K562 (cell line): ENCODE measurements around the gene DUSP9. TPM values are rescaled to one million over a fixed set of nuclear protein-coding genes. Genes with fewer than 3 reads are reported as not detected.

Experiments
- EHMT2 ChIP-seq: fragments of 450-650 bp; IDR thresholded peaks from 2 replicates; pipeline ENCODE4 v1.6.1; 2018; ENCODE audit warnings: antibody characterized with exemption
- HMG20B ChIP-seq: fragments of 250-450 bp; sonication (Bioruptor Pico); IDR thresholded peaks from 2 replicates; pipeline ENCODE4 v1.5.0; 2021; ENCODE audit warnings: mild to moderate bottlenecking
- MYC ChIP-seq, 2 experiments: fragments of 250-450 bp in 1 of 2; sonication (Bioruptor Pico) in 1 of 2; IDR thresholded peaks; 2 replicates each; pipeline versions ENCODE4 v1.5.1 to v1.6.1; 2012 to 2021; ENCODE audit warnings: low read depth in 2 of 2, borderline replicate concordance in 1 of 2, improper control_type of control experiment in 1 of 2, low read length in 1 of 2, mild to moderate bottlenecking in 1 of 2, moderate library complexity in 1 of 2
- NFIC ChIP-seq: fragments of 450-650 bp; IDR thresholded peaks from 2 replicates; pipeline ENCODE4 v1.6.1; 2017; ENCODE audit warnings: mild to moderate bottlenecking, inconsistent platforms
- NKRF ChIP-seq: fragments of 450-650 bp; IDR thresholded peaks from 2 replicates; pipeline ENCODE4 v1.6.1; 2016; ENCODE audit warnings: borderline replicate concordance
- PHTF2 ChIP-seq: fragments of 250-450 bp; sonication (Bioruptor Pico); IDR thresholded peaks from 2 replicates; pipeline ENCODE4 v1.5.0; 2021; ENCODE audit warnings: mild to moderate bottlenecking
- SIN3A ChIP-seq, 2 experiments: fragments of 150-350 bp in 1 of 2; IDR thresholded peaks; 2 replicates each; pipeline ENCODE4 v1.6.1; 2011 to 2016; ENCODE audit warnings: borderline replicate concordance in 2 of 2, low read depth in 2 of 2, low read length in 2 of 2, mild to moderate bottlenecking in 2 of 2, moderate library complexity in 2 of 2; ENCODE audit not compliant: control insufficient read depth in 1 of 2
- SMARCB1 ChIP-seq: IDR thresholded peaks from 2 replicates; pipeline ENCODE4 v1.6.1; 2011; ENCODE audit warnings: improper control_type of control experiment, low read depth; ENCODE audit not compliant: insufficient read length
- TSC22D4 ChIP-seq: fragments of 450-650 bp; IDR thresholded peaks from 2 replicates; pipeline ENCODE4 v1.6.1; 2016; ENCODE audit warnings: missing genetic modification characterization, missing biosample characterization, control low read depth
- ZBTB26 ChIP-seq: fragments of 450-650 bp; formaldehyde crosslinking; IDR thresholded peaks from 2 replicates; pipeline ENCODE4 v1.4.0; 2022; ENCODE audit warnings: missing genetic modification characterization
- ZBTB33 ChIP-seq: sonication (generic); formaldehyde crosslinking; IDR thresholded peaks from 2 replicates; pipeline ENCODE4 v1.8.1; 2023; ENCODE audit warnings: mild to moderate bottlenecking, missing genetic modification reagents
- ZNF318 ChIP-seq, 2 experiments: fragments of 450-650 bp; IDR thresholded peaks; 2 replicates each; pipeline ENCODE4 v1.6.1; 2016; ENCODE audit warnings: mild to moderate bottlenecking in 2 of 2, borderline replicate concordance in 1 of 2, low read depth in 1 of 2, moderate library complexity in 1 of 2
- polyA plus RNA-seq, 8 experiments: library from polyadenylated mRNA; depleted of rRNA in 4 of 8; stranded (reverse) in 5 of 8; unstranded in 3 of 8; fragments of >200 nt; fragmentation: Nextera tagmentation in 2 of 8; fragmentation: Illumina TruSeq in 1 of 8; extraction: Ambion mirVana in 2 of 8; extraction: Trizol in 1 of 8; gene quantifications; 2 replicates each; pipeline versions ENCODE4 v1.2.1 to v1.2.3, GENCODE V29; 2011 to 2014; ENCODE audit warnings: inconsistent platforms in 1 of 8, missing spikeins in 1 of 8
- total RNA-seq, 7 experiments: library from RNA; depleted of rRNA in 6 of 7; stranded (reverse); fragments of >200 nt in 6 of 7; fragmentation: Illumina TruSeq in 2 of 7; extraction: Trizol in 2 of 7; gene quantifications; 2 replicates each; pipeline versions ENCODE4 v1.2.1 to v1.2.3, GENCODE V29; 2011 to 2021; ENCODE audit warnings: low replicate concordance in 1 of 7

The DUSP9 gene
- total and polyA plus RNA-seq, 9 of the 15 experiments (the other 6 are each of a cell fraction or from before 2014, with no cell fraction given) = 0.11 to 14.1 (median 5.5) TPM

- no peak for TF ChIP-seq SMARCB1
- TF ChIP-seq HMG20B = no peak
- TF ChIP-seq PHTF2 (CRISPR knock-in tag) = no peak
- no peak for TF ChIP-seq ZNF318 (IDR thresholded peaks at IDR 0.05; ENCODE audit: borderline replicate concordance in 1 of 2, low read depth in 1 of 2)
- no peak for TF ChIP-seq EHMT2
- TF ChIP-seq NFIC = no peak
- TF ChIP-seq ZBTB33 (CRISPR knock-in tag) = 0 out of 2 replicates have a peak, but pooled peaks have one; percentile 34
- TF ChIP-seq ZBTB26 (CRISPR knock-in tag) = no peak
- TF ChIP-seq MYC (IDR thresholded peaks at IDR 0.05; ENCODE audit: low read depth, low read length) = peak; percentile 66
- TF ChIP-seq MYC (CRISPR knock-in tag; IDR thresholded peaks at IDR 0.05; ENCODE audit: borderline replicate concordance, low read depth) = no peak
- TF ChIP-seq TSC22D4 (tag) = no peak
- TF ChIP-seq SIN3A (IDR thresholded peaks at IDR 0.05; ENCODE audit: borderline replicate concordance in 2 of 2, control insufficient read depth in 1 of 2, low read depth in 2 of 2, low read length in 2 of 2) = peak in 1 of 2 experiments; percentile 33; a peak in 1 of 4 replicates
- no peak for TF ChIP-seq NKRF
These were observed at the start of gene DUSP9 (continued) for GRCh38 chrX:153646620-153647373.
